ENCODE measurements around the gene XPR1.

The XPR1 gene

DNA sequence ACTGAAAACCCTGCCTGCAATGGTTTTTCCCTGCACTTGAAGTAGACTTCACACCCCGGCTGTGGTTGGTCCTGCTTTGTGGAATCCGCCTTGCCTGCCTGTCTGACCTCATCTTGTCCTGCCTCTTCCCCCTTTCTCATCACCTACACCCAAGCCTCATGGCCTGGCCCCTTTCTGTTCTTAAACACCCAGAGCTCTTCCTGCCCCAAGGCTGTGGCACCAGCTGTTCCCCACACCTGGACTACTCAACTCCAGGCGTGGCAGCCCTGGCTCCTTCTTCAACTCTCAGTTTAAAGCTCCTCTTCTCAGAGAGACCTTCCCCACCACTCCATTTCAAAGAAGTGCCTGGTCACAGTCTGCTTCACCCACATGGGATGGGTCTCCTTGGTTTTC lies 307.9 kb downstream of the XPR1 start:
- Histone ChIP-seq H3K27ac (ENCODE audit: low read length) (no peak overlapping the region), H3K9ac (ENCODE audit: low read length) (no peak overlapping the region), H3K4me3 (ENCODE audit: low read length) (no peak overlapping the region), H3K4me1 (ENCODE audit: control insufficient read depth, low read depth, low read length) (no peaks in the 10 kb centered on the region), H3K27me3 (ENCODE audit: control insufficient read depth, insufficient read depth, low read length) (no peaks in the 10 kb centered on the region), H3K36me3 (ENCODE audit: control insufficient read depth, low read depth, low read length) (no peaks in the 10 kb centered on the region), H3K9me3 (ENCODE audit: control insufficient read depth, low read depth, low read length) (no peaks in the 10 kb centered on the region)
